Spleen (tissue), 7 donors: ENCODE results near the gene DHRSX.
"Not testable (repeated sequence)": the region's sequence is repeated elsewhere in the genome, so short reads cannot be mapped to it uniquely, and the experiment has no call there.

Experiments used
- CTCF ChIP-seq, 11 experiments: fragments of 200-600 bp in 7 of 11; fragments of 450-650 bp in 4 of 11; sonication (generic) in 4 of 11; IDR thresholded peaks in 8 of 11; conservative IDR thresholded peaks in 3 of 11; 1 replicate in 7 of 11; 2 replicates in 4 of 11; pipeline versions ENCODE4 v1.4.0 to v1.8.0; 2016 to 2021; ENCODE audit warnings: antibody characterized with exemption in 11 of 11, inconsistent platforms in 4 of 11, mild to moderate bottlenecking in 1 of 11
- POLR2A ChIP-seq, 3 donors: fragments of 450-650 bp; IDR thresholded peaks; one replicate each; pipeline ENCODE4 v1.5.1; 2017; ENCODE audit warnings: antibody characterized with exemption in 3 of 3, mild to moderate bottlenecking in 1 of 3
- POLR2AphosphoS5 ChIP-seq, 3 donors: sonication (generic); formaldehyde crosslinking; IDR thresholded peaks; one replicate each; pipeline ENCODE4 v1.5.1; 2017; ENCODE audit warnings: antibody characterized with exemption in 3 of 3
- donor health status: DM: no; HTN: no; CAD: no; lungs with moderate emphysema.
- donor health status: DM: no; HTN: no; CAD: no.
- donor health status: DM: no; HTN: no; CAD: no.

DNA sequence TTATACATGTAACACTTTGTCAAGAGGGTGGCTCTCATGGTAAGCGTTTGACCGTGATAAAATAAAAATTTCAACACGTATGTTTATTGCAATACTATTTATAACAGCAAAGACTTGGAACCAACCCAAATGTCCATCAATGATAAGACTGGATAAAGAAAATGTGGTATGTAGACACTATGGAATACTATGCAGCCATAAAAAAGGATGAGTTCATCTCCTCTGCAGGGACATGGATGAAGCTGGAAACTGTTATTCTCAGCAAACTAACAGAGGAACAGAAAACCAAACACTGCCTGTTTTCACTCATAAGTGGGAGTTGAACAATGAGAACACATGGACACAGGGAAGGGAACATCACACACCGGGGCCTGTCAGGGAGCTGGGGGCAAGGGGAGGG, 150.1 kb downstream of the DHRSX start:
- not testable (repeated sequence) for TF ChIP-seq CTCF (IDR thresholded peaks at IDR 0.05 in 8 of 11, conservative IDR thresholded peaks at IDR 0.05 in 3 of 11); POLR2AphosphoS5 (IDR thresholded peaks at IDR 0.05); POLR2A (IDR thresholded peaks at IDR 0.05)
